Neutrophil (primary cell): ENCODE measurements around the gene TP73.

Experiments
- H3K27ac ChIP-seq: fragments of 200-600 bp; sonication (generic); 2 replicates; pipeline ENCODE4 v1.5.1; 2016; ENCODE audit warnings: mild to moderate bottlenecking, moderate library complexity
- H3K27me3 ChIP-seq: fragments of 200-600 bp; sonication (generic); 2 replicates; pipeline ENCODE4 v1.6.0; 2016; ENCODE audit warnings: mild to moderate bottlenecking
- H3K36me3 ChIP-seq: fragments of 200-600 bp; sonication (generic); 2 replicates; pipeline ENCODE4 v1.5.1; 2017
- H3K4me1 ChIP-seq, 2 experiments: fragments of 200-600 bp in 1 of 2; sonication (generic) in 1 of 2; 1 replicate in 1 of 2; 2 replicates in 1 of 2; pipeline versions ENCODE4 v1.5.1 to v1.6.1; 2013 to 2016; ENCODE audit warnings: low read depth in 1 of 2, low read length in 1 of 2, mild to moderate bottlenecking in 1 of 2, moderate library complexity in 1 of 2; ENCODE audit not compliant: control insufficient read depth in 1 of 2, insufficient read depth in 1 of 2
- H3K4me3 ChIP-seq, 2 experiments: fragments of 200-600 bp in 1 of 2; sonication (generic) in 1 of 2; 1 replicate in 1 of 2; 2 replicates in 1 of 2; pipeline ENCODE4 v1.5.1; 2013 to 2016; ENCODE audit warnings: low read depth in 1 of 2, low read length in 1 of 2, mild to moderate bottlenecking in 1 of 2, moderate library complexity in 1 of 2
- H3K9me3 ChIP-seq: fragments of 200-600 bp; sonication (generic); 2 replicates; pipeline ENCODE4 v1.5.1; 2016
- TF ChIP-seq, protein P1 (sequence below): fragments of 200-600 bp; sonication (generic); IDR thresholded peaks from 2 replicates; pipeline ENCODE4 v1.5.1; 2016; ENCODE audit warnings: antibody characterized with exemption

The TP73 gene

DNA sequence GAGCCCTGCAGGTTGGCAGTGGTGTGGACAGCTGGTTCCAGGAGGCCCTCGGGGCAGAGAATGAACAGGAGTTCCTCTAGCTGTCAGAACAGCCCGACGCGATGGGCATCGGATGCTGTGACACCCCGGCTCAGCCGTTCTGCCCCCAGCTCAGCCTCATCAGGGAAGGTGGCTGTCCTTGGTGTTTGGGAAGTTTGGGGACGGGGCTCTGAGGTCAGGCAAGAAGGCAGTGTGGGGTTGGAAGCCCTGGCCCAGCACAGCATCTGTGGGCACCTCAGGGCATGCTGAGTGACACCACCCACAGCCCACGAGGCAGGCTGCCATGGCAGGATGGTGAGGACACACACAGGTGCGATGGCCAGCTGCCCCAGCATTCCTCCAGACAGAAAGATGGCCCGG, 59.1 kb downstream of the TP73 start:
- Histone ChIP-seq H3K27me3 (peaks cover 53% of the 10 kb centered on the region), H3K4me3 (no peak overlapping the region), H3K9me3 (no peaks in the 10 kb centered on the region), H3K36me3 (no peaks in the 10 kb centered on the region), H3K4me1 (no peaks in the 10 kb centered on the region), H3K27ac (no peak overlapping the region)
- TF ChIP-seq, protein P1, sequence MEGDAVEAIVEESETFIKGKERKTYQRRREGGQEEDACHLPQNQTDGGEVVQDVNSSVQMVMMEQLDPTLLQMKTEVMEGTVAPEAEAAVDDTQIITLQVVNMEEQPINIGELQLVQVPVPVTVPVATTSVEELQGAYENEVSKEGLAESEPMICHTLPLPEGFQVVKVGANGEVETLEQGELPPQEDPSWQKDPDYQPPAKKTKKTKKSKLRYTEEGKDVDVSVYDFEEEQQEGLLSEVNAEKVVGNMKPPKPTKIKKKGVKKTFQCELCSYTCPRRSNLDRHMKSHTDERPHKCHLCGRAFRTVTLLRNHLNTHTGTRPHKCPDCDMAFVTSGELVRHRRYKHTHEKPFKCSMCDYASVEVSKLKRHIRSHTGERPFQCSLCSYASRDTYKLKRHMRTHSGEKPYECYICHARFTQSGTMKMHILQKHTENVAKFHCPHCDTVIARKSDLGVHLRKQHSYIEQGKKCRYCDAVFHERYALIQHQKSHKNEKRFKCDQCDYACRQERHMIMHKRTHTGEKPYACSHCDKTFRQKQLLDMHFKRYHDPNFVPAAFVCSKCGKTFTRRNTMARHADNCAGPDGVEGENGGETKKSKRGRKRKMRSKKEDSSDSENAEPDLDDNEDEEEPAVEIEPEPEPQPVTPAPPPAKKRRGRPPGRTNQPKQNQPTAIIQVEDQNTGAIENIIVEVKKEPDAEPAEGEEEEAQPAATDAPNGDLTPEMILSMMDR = no peak

DNA sequence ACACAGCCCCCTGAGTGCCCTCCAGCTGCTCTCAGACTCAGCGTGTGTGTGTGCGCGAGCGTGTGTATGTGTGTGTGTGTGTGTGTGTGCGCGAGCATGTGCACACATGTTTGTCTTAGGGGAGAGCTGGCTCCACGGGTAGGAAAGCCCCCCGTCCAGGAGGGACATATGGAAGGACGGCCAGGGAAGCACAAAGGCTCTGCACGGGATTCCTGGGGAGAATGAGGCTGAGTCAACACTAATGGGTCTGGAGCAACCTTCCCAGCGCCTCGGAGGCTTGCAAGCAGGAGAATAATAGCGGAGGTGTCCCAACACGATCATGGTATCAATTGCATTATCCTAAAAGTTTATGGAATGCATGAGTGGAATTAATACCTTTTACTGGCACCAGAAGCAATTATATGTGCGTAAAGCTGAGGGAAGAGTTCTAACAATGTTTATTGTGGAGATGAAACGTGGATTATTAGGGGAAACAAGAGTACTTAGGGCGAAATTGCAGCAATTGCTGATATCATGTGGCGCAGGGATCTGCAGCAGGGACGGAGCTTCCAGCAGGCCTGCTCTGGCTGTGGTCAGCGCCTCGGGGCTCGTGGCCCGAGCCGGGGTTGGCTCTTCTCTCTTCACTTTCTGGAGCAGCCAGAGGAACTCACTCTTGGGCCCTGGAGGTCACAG, 59.6 kb downstream of the TP73 start:
- TF ChIP-seq, protein P1 = no peak
- Histone ChIP-seq H3K9me3 (no peaks in the 10 kb centered on the region), H3K36me3 (no peaks in the 10 kb centered on the region), H3K4me3 (no peak overlapping the region), H3K27me3 (peaks cover 50% of the 10 kb centered on the region), H3K27ac (no peak overlapping the region), H3K4me1 (peaks cover 0 to under 1% of the 10 kb centered on the region in 2 experiments)

DNA sequence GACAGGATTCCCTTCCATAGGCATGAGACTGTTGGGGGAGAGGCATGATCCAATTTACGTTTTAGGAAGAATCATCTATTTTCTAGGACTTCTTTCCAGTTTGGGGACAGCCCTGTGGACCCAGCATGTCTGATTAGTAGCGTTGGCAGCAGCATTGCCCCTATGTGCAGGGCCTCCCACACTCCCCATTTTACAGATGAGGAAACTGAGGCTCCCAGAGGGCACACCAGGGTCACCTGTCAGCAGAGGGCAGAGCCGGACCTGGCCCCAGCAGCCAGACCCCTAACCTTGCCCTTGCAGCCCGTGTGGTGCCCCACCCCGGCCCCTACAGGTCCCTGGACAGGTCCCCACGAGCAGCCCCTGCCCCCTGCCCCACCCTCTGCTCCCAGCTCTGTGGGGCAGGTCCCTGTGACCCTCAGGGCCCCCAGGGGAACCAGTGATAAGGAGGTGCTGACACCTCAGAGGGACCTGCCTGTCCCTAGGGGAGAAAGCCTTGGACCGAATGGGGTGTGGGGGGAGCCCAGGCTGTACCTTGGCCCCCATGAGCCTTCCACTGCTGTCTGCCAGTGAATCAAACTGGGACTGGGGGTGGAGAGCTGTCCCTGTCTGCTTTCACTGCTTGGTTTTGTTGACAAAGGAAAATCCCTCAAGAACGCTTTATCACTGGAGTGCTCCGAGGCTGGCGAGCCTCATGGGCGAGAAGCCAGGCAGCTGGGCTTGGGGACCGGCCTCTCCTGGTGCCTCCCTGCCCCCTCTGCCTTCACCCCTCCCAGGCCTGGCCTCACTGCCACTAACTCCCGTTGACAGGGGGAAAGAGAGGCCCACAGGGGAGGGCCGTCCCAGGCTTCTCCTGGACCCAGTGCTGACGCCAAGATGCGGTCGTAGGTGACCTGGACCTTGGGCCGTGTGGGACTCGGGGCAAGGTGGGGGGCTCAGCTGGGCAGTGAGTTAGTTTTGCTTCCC, 60.5 kb downstream of the TP73 start:
- Histone ChIP-seq H3K27me3 (peaks cover 50% of the 10 kb centered on the region), H3K27ac (no peak overlapping the region)
- TF ChIP-seq, protein P1 = no peak

DNA sequence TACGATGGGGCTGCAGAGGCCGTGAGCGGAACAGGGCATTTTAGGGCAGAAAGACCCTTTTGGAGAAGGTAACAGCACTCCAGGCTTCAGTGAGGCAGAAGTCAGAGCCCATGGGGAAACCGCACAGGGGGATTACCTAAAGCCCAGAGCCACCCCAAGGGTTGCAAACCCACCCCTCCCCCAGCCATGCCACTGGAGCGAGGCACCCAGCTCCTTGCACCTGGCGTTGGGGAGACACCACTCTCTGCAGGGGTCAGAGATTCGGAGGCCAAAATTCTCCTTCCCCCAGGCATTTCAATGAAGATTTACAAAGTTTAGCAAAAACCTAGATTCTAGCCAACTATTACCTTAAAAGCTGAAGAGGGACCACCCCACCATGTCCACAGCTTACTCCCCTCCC, 61.5 kb downstream of the TP73 start:
- Histone ChIP-seq H3K4me3 (no peak overlapping the region), H3K36me3 (no peaks in the 10 kb centered on the region), H3K27me3 (peaks cover 50% of the 10 kb centered on the region), H3K27ac (no peak overlapping the region), H3K4me1 (peaks cover 0 to 6% of the 10 kb centered on the region in 2 experiments), H3K9me3 (no peaks in the 10 kb centered on the region)
- TF ChIP-seq, protein P1 = no peak

More for the DNA sequence above, 60.5 kb downstream of the TP73 start:
- Histone ChIP-seq H3K4me3 (no peak overlapping the region), H3K9me3 (no peaks in the 10 kb centered on the region), H3K4me1 (peaks cover 0 to 6% of the 10 kb centered on the region in 2 experiments), H3K36me3 (no peaks in the 10 kb centered on the region)

DNA sequence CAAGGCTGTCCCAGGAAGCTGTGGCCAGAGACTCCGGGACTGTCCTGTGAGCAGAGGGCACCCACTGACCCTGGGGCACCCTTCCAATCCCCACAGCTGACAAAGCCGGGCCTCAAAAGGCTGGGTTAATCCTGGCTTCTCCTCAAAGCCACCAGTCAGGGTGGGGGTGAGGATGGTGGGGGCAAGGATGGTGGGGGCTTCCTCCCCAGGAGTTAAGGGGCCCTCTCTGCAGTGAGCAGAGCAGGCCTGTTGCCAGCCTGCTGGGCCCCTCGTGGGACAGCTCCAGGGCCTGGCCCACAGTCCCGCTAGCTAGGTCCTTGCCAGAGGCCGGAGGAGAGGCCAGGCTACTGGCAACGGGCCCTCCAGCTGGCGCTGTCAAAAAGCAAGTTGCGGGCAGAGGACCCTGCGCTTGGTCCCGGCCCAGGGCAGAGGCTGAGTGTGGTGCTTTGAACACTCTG, 62.0 kb downstream of the TP73 start:
- no peak overlapping the region for H3K27ac ChIP-seq
- no peaks in the 10 kb centered on the region for H3K9me3 ChIP-seq
- H3K27me3 ChIP-seq = peaks cover 50% of the 10 kb centered on the region
- TF ChIP-seq, protein P1 = no peak
- H3K4me1 ChIP-seq = peaks cover 0 to 6% of the 10 kb centered on the region in 2 experiments
- H3K4me3 ChIP-seq = no peak overlapping the region
- no peaks in the 10 kb centered on the region for H3K36me3 ChIP-seq
